Choroid plexus epithelial cell (primary cell): ENCODE measurements around the gene OAS3.
A peak's percentile ranks its signal among the peaks of the same experiment; 100 is the strongest.
"Not testable (repeated sequence)": the region's sequence is repeated elsewhere in the genome, so short reads cannot be mapped to it uniquely, and the experiment has no call there.

ENCODE experiments used
- DNase-seq: peaks from one replicate; pipeline ENCODE4 v3.0.0-alpha.2; 2010; ENCODE audit warnings: low read depth
- H3K4me3 ChIP-seq: 2 replicates; pipeline ENCODE4 v1.5.1; 2011; ENCODE audit warnings: low read depth, mild to moderate bottlenecking, control low read depth, low read length, moderate library complexity
- CTCF ChIP-seq: conservative IDR thresholded peaks from 2 replicates; pipeline ENCODE4 v1.5.1; 2011; ENCODE audit warnings: low read depth, mild to moderate bottlenecking, control low read depth, inconsistent platforms, low read length, moderate library complexity

Gene OAS3

DNA sequence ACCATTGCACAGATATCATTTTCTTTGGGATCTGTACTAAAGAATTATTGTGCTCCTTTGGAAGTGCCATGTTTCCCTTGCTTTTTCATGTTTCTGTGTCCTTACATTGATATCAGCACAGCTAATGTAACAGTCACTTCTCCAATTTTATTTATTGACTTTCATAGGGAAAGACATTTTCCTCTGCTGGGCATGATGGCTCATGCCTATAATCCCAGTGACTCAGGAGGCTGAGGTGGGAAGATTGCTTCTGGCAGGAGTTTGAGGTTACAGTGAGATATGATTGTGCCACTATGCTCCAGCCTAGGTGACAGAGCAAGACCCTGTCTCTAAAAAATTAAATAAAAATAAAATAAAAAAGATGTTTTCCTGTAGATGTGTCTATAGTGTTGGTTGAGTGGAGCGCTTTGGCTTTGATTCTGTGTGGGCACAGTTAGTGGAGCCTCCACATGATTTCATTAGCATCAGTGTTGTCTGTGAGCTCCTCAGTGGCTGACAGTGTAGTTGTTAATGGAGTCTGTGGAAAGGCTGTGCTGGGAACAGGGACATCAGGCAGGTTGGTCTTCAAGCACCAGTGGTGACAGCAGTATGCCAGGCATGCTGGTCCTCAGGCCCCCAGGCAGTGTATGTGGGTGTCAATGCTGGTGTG is 47.5 kb downstream of the OAS3 start:
- TF ChIP-seq CTCF: no peak
- DNase-seq: no peak
- H3K4me3 ChIP-seq: no peak overlapping the region

- H3K4me3 ChIP-seq: no peak overlapping the region
- DNase-seq: no peak
- TF ChIP-seq CTCF: no peak
Measured at GRCh38 chr12:112986291-112986800, 48.1 kb downstream of the OAS3 start.

DNA sequence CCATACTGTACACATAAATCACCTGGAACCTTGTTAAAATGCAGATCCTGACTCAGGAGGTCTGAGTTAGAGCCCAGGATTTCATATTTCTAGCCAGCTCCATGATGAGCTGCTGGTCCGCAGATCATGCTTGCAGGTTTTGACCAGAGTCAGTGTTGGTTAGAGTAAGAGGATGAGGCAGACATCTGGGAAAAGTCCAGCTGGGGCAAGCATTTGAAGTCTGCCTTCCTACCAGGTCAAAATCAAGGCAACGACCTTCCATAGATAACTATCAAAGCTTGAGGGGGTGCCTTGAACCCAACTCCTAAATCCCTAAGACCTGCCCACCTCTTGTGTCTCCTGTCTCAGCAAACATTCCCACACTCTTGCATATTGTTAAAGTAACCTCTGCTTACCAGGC is 49.3 kb downstream of the OAS3 start:
- no peak overlapping the region for H3K4me3 ChIP-seq
- no peak for TF ChIP-seq CTCF

GRCh38 chr12:112988224-112988623 is 50.0 kb downstream of the OAS3 start:
- no peak for TF ChIP-seq CTCF
- no peak overlapping the region for H3K4me3 ChIP-seq

More for the DNA sequence above, 49.3 kb downstream of the OAS3 start:
- no peak for DNase-seq

GRCh38 chr12:112988823-112989385 is 50.6 kb downstream of the OAS3 start:
- not testable (repeated sequence) for H3K4me3 ChIP-seq, DNase-seq

More at GRCh38 chr12:112988224-112988623, 50.0 kb downstream of the OAS3 start:
- no peak for DNase-seq

GRCh38 chr12:112989806-112990205 is 51.5 kb downstream of the OAS3 start:
- TF ChIP-seq CTCF: no peak
- DNase-seq: no peak
- no peak overlapping the region for H3K4me3 ChIP-seq

DNA sequence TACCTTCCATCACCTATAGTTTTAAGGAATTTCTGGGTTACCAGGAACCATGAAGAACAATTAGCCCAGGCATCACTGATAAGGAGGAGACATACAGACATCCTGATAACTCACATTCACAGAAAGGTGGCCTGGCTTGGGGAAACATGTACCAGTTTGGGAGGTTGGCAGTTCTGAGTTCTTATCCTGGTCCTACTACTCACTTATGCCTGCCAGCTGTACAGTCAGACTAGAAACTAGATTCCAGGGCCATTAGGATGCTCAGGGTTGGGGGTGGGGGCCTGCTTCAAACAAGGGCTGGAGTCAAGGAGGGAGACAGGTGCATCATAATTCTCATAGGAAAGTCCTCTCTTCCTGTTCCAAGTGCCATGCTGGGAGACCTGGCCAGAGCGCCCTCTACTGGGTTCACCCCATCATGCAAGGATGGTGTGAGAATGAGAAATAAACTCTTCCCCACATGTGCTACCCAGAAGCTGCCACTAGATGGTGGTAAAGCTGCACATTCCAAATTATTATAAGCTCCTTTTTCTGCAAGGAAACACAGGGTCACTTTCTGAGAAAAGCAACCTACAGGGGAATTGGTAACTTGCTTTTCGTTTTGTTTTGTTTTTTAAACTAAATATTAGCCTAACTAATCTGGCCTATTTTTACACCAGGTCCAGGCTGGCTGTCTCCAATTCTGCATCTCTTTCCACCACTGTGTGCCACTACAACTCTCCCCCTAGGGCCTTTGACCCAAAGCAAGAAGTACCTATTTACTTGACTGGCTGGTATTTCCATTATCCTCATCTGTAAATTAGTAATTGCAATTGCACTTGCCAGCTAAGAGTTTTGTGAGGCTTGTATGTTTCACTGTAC is 54.5 kb downstream of the OAS3 start:
- peak; percentile 97 for TF ChIP-seq CTCF
- no peak overlapping the region for H3K4me3 ChIP-seq
- peak; percentile 81 for DNase-seq
